ENCODE results near the gene VRK3. TPM values are rescaled to one million over a fixed set of nuclear protein-coding genes. Genes with fewer than 3 reads are reported as not detected.
A peak's percentile ranks its signal among the peaks of the same experiment; 100 is the strongest.
"Not testable (repeated sequence)": the region's sequence is repeated elsewhere in the genome, so short reads cannot be mapped to it uniquely, and the experiment has no call there.

Gene VRK3
- total RNA-seq (10 to 100 TPM; 17.4 to 30.7 (median 24.8) TPM), polyA plus RNA-seq (10 to 100 TPM; 31.2 to 51.6 (median 45.8) TPM)

GRCh38 chr19:50025022-50025793 is at the start of gene VRK3:
Gene VRK3 (minus strand): TSS chr19:50025372. CDS start chr19:50016162, 9,210 bp downstream.
- 0 to 1% methylated on average over 59 of the region's 59 CpGs for WGBS, 2 donors
- intact Hi-C loops (cut with DNase I): loop anchor here (10.0 kb wide), 1 partner anchor 570 kb away; the partner anchor contains the start of genes ALDH16A1 and PIH1D1
- TF ChIP-seq CTCF (IDR thresholded peaks at IDR 0.05) (peak in 1 of 4 experiments; percentile 21), POLR2AphosphoS5 (IDR thresholded peaks at IDR 0.05) (peak; percentile 70 to 90 (median 80)), POLR2A (IDR thresholded peaks at IDR 0.05) (peak; percentile 69 to 74), EP300 (IDR thresholded peaks at IDR 0.05) (peak in 1 of 4 donors; percentile 38)

GRCh38 chr19:50068382-50068781 is 43.2 kb upstream of the VRK3 start:
- DNase-seq; H3K27ac ChIP-seq; H3K27me3 ChIP-seq; intact Hi-C loops (cut with DNase I); H3K4me1 ChIP-seq; H3K4me3 ChIP-seq; H3K36me3 ChIP-seq; H3K9me3 ChIP-seq: not testable (repeated sequence)
- WGBS, 2 donors: 82 to 87% methylated on average over 5 of the region's 5 CpGs

More at GRCh38 chr19:50025022-50025793, at the start of gene VRK3:
- peak; percentile 100 for DNase-seq
- H3K27ac ChIP-seq: peak within 1 kb of the TSS; percentile 92 to 94 (median 92)
- peaks cover 0 to 6% (median 3%) of the 10 kb centered on the region in 4 donors for H3K36me3 ChIP-seq
- no peaks in the 10 kb centered on the region for H3K27me3 ChIP-seq
- peaks cover 0 to 31% (median 28%) of the 10 kb centered on the region in 4 donors for H3K4me1 ChIP-seq
- peak within 1 kb of the TSS; percentile 83 to 95 (median 90) for H3K4me3 ChIP-seq
- no peaks in the 10 kb centered on the region for H3K9me3 ChIP-seq

- DNase-seq: no peak
- no peaks in the 10 kb centered on the region for H3K4me1 ChIP-seq
- TF ChIP-seq POLR2A (IDR thresholded peaks at IDR 0.05): no peak
- TF ChIP-seq CTCF (IDR thresholded peaks at IDR 0.05): no peak
- no peak for TF ChIP-seq POLR2AphosphoS5 (IDR thresholded peaks at IDR 0.05)
- TF ChIP-seq EP300 (IDR thresholded peaks at IDR 0.05): no peak
- 63 to 79% methylated on average over 6 of the region's 6 CpGs for WGBS, 2 donors
- H3K36me3 ChIP-seq: no peaks in the 10 kb centered on the region
- H3K27ac ChIP-seq: no peak overlapping the region
- intact Hi-C loops (cut with DNase I): no loop called here
- H3K9me3 ChIP-seq: no peaks in the 10 kb centered on the region
- no peak overlapping the region for H3K4me3 ChIP-seq
- no peaks in the 10 kb centered on the region for H3K27me3 ChIP-seq
Observed at GRCh38 chr19:50067575-50067974, 42.4 kb upstream of the VRK3 start.

GRCh38 chr19:50065938-50066337 is 40.8 kb upstream of the VRK3 start:
- no peak overlapping the region for H3K27ac ChIP-seq
- no peaks in the 10 kb centered on the region for H3K9me3 ChIP-seq
- H3K4me1 ChIP-seq: no peaks in the 10 kb centered on the region
- no peaks in the 10 kb centered on the region for H3K27me3 ChIP-seq
- DNase-seq: no peak
- no peaks in the 10 kb centered on the region for H3K36me3 ChIP-seq
- TF ChIP-seq EP300 (IDR thresholded peaks at IDR 0.05) (no peak), POLR2A (IDR thresholded peaks at IDR 0.05) (no peak), POLR2AphosphoS5 (IDR thresholded peaks at IDR 0.05) (no peak), CTCF (IDR thresholded peaks at IDR 0.05) (no peak)
- H3K4me3 ChIP-seq: no peak overlapping the region
- 84 to 85% methylated on average over 10 of the region's 10 CpGs for WGBS, 2 donors
- intact Hi-C loops (cut with DNase I): no loop called here

GRCh38 chr19:50061650-50062049 is 36.5 kb upstream of the VRK3 start:
- 22 to 65% methylated on average over 5 of the region's 5 CpGs for WGBS, 2 donors
- no peaks in the 10 kb centered on the region for H3K4me1 ChIP-seq
- no peak for DNase-seq
- peaks cover 3 to 22% (median 19%) of the 10 kb centered on the region in 4 donors for H3K9me3 ChIP-seq
- TF ChIP-seq POLR2AphosphoS5 (IDR thresholded peaks at IDR 0.05): no peak
- no peak for TF ChIP-seq CTCF (IDR thresholded peaks at IDR 0.05)
- no peak for TF ChIP-seq POLR2A (IDR thresholded peaks at IDR 0.05)
- TF ChIP-seq EP300 (IDR thresholded peaks at IDR 0.05): no peak
- intact Hi-C loops (cut with DNase I): no loop called here
- no peaks in the 10 kb centered on the region for H3K27me3 ChIP-seq
- no peaks in the 10 kb centered on the region for H3K36me3 ChIP-seq
- no peak overlapping the region for H3K4me3 ChIP-seq
- no peak overlapping the region for H3K27ac ChIP-seq

Measured in sigmoid colon (tissue), 7 donors.